GM19025 (cell line): ENCODE data around the gene BMPR2.

Experiments
- ATAC-seq: cut with Tn5 transposase; IDR thresholded peaks from one replicate; pipeline ENCODE4 v1.9.1; 2021; ENCODE audit warnings: mild to moderate bottlenecking, low read depth, moderate library complexity; ENCODE audit not compliant: unreplicated experiment

BMPR2 gene

GRCh38 chr2:202583709-202584219 is 207.6 kb downstream of the BMPR2 start:
- no peak for ATAC-seq

GRCh38 chr2:202588647-202589581 is 212.8 kb downstream of the BMPR2 start:
- peak; percentile 55 for ATAC-seq

- ATAC-seq: no peak
Observed at GRCh38 chr2:202589582-202589949, 213.4 kb downstream of the BMPR2 start.

GRCh38 chr2:202592566-202592965 is 216.4 kb downstream of the BMPR2 start:
- ATAC-seq: no peak

- ATAC-seq: no peak
Observed at GRCh38 chr2:202599105-202599504, 223.0 kb downstream of the BMPR2 start.

- ATAC-seq: no peak
Observed at GRCh38 chr2:202599911-202600310, 223.8 kb downstream of the BMPR2 start.

GRCh38 chr2:202604699-202605098 is 228.6 kb downstream of the BMPR2 start:
- no peak for ATAC-seq

GRCh38 chr2:202605174-202605573 is 229.0 kb downstream of the BMPR2 start:
- no peak for ATAC-seq

- no peak for ATAC-seq
Observed at GRCh38 chr2:202608142-202608852, 232.2 kb downstream of the BMPR2 start.

GRCh38 chr2:202609381-202610145 is 233.4 kb downstream of the BMPR2 start:
- ATAC-seq: peak; percentile 92

GRCh38 chr2:202610380-202610779 is 234.3 kb downstream of the BMPR2 start:
- no peak for ATAC-seq

GRCh38 chr2:202612145-202612544 is 236.0 kb downstream of the BMPR2 start:
- ATAC-seq: no peak

GRCh38 chr2:202613479-202613878 is 237.4 kb downstream of the BMPR2 start:
- ATAC-seq: no peak
